ENCODE measurements around the gene VWA3B.

Gene VWA3B

GRCh38 chr2:98175811-98176210 is 88.8 kb downstream of the VWA3B start:
- DNase-seq: no peak

GRCh38 chr2:98177286-98177685 is 90.3 kb downstream of the VWA3B start:
- no peak for DNase-seq

GRCh38 chr2:98177986-98178385 is 91.0 kb downstream of the VWA3B start:
- DNase-seq: no peak

GRCh38 chr2:98180456-98180855 is 93.5 kb downstream of the VWA3B start:
- no peak for DNase-seq

GRCh38 chr2:98181346-98181745 is 94.4 kb downstream of the VWA3B start:
- no peak for DNase-seq

GRCh38 chr2:98185801-98186200 is 98.8 kb downstream of the VWA3B start:
- no peak for DNase-seq

- DNase-seq: no peak
Observed at GRCh38 chr2:98187194-98187593, 100.2 kb downstream of the VWA3B start.

- no peak for DNase-seq
Observed at GRCh38 chr2:98188351-98189046, 101.5 kb downstream of the VWA3B start.

GRCh38 chr2:98191883-98192282 is 104.9 kb downstream of the VWA3B start:
- DNase-seq: no peak

- no peak for DNase-seq
Observed at GRCh38 chr2:98201576-98201975, 114.6 kb downstream of the VWA3B start.

- DNase-seq: no peak
Observed at GRCh38 chr2:98205889-98206288, 118.9 kb downstream of the VWA3B start.

- DNase-seq: no peak
Observed at GRCh38 chr2:98212092-98213000, 125.4 kb downstream of the VWA3B start.

GRCh38 chr2:98216616-98217015 is 129.6 kb downstream of the VWA3B start:
- DNase-seq: peak; percentile 6

GRCh38 chr2:98219152-98219551 is 132.2 kb downstream of the VWA3B start:
- no peak for DNase-seq

- no peak for DNase-seq
Observed at GRCh38 chr2:98233941-98234340, 147.0 kb downstream of the VWA3B start.

GRCh38 chr2:98234776-98235175 is 147.8 kb downstream of the VWA3B start:
- no peak for DNase-seq

- DNase-seq: no peak
Observed at GRCh38 chr2:98236935-98237334, 150.0 kb downstream of the VWA3B start.

GRCh38 chr2:98240786-98241398 is 153.9 kb downstream of the VWA3B start:
- no peak for DNase-seq

GRCh38 chr2:98241592-98241991 is 154.6 kb downstream of the VWA3B start:
- no peak for DNase-seq

- DNase-seq: no peak
Observed at GRCh38 chr2:98242003-98242402, 155.0 kb downstream of the VWA3B start.

- DNase-seq: no peak
Observed at GRCh38 chr2:98245491-98245890, 158.5 kb downstream of the VWA3B start.

GRCh38 chr2:98247383-98247782 is 160.4 kb downstream of the VWA3B start:
- no peak for DNase-seq

GRCh38 chr2:98252038-98252773 is 165.2 kb downstream of the VWA3B start:
- no peak for DNase-seq

All from EL (cell line).